Measurements from ENCODE around the gene SLC7A1.

- no peak for TF ChIP-seq POLR2A (IDR thresholded peaks at IDR 0.05; ENCODE audit: extremely low read depth, insufficient read length)
- no peak for TF ChIP-seq CTCF (IDR thresholded peaks at IDR 0.05; ENCODE audit: low read depth, low read length)
- no peak for TF ChIP-seq MAX (IDR thresholded peaks at IDR 0.05; ENCODE audit: low read depth, low read length)
- TF ChIP-seq MYC (IDR thresholded peaks at IDR 0.05; ENCODE audit: low read depth, low read length) = no peak
These were observed 98.3 kb downstream of the SLC7A1 start for GRCh38 chr13:29497137-29497654.

Measured in NB4 (cell line).